CD4-positive, alpha-beta T cell treated with Interleukin-6 for 4 hours (primary cell): Measurements from ENCODE around the gene RNF123.
"Not testable (repeated sequence)": the region's sequence is repeated elsewhere in the genome, so short reads cannot be mapped to it uniquely, and the experiment has no call there.

Experiments used
- DNase-seq: peaks from one replicate; pipeline ENCODE4 v3.0.0-alpha.2; 2020; ENCODE audit warnings: mixed read lengths

RNF123 gene

GRCh38 chr3:49721896-49722781 is 32.8 kb downstream of the RNF123 start:
- no peak for DNase-seq

- DNase-seq, result no peak
These were observed 33.5 kb downstream of the RNF123 start for GRCh38 chr3:49722896-49723295.

GRCh38 chr3:49723296-49723627 is 33.9 kb downstream of the RNF123 start:
- peak; percentile 64 for DNase-seq

- DNase-seq, result peak; percentile 93
These were observed 34.5 kb downstream of the RNF123 start, which contains the start of gene GMPPB for GRCh38 chr3:49723628-49724551. GMPPB (minus strand) TSS chr3:49723951; CDS start chr3:49723726, 225 bp downstream.

GRCh38 chr3:49724586-49724985 is 35.2 kb downstream of the RNF123 start:
- peak; percentile 23 for DNase-seq

GRCh38 chr3:49725906-49726681 is 36.7 kb downstream of the RNF123 start:
- DNase-seq, result no peak

- no peak for DNase-seq
These were observed 38.0 kb downstream of the RNF123 start for GRCh38 chr3:49727154-49727923.

- no peak for DNase-seq
These were observed 38.6 kb downstream of the RNF123 start for GRCh38 chr3:49727924-49728361.

GRCh38 chr3:49729966-49730609 is 40.7 kb downstream of the RNF123 start:
- DNase-seq, result no peak

- DNase-seq, result no peak
These were observed 43.2 kb downstream of the RNF123 start for GRCh38 chr3:49732597-49732996.

- no peak for DNase-seq
These were observed 44.2 kb downstream of the RNF123 start for GRCh38 chr3:49733551-49733950.

- DNase-seq, result no peak
These were observed 45.4 kb downstream of the RNF123 start for GRCh38 chr3:49734752-49735151.

GRCh38 chr3:49738067-49738713 is 48.8 kb downstream of the RNF123 start:
- no peak for DNase-seq

- DNase-seq, result no peak
These were observed 51.1 kb downstream of the RNF123 start for GRCh38 chr3:49740427-49740826.

GRCh38 chr3:49745986-49746385 is 56.6 kb downstream of the RNF123 start:
- DNase-seq, result no peak

GRCh38 chr3:49747792-49748480 is 58.6 kb downstream of the RNF123 start:
- DNase-seq, result no peak

- DNase-seq, result not testable (repeated sequence)
These were observed 59.5 kb downstream of the RNF123 start for GRCh38 chr3:49748874-49749273.

- DNase-seq, result no peak
These were observed 60.7 kb downstream of the RNF123 start for GRCh38 chr3:49750056-49750455.

GRCh38 chr3:49751501-49751900 is 62.1 kb downstream of the RNF123 start:
- DNase-seq, result no peak

GRCh38 chr3:49754536-49754935 is 65.2 kb downstream of the RNF123 start:
- no peak for DNase-seq
